ENCODE data around the gene COQ5. TPM values are rescaled to one million over a fixed set of nuclear protein-coding genes. Genes with fewer than 3 reads are reported as not detected.
"Not testable (repeated sequence)": the region's sequence is repeated elsewhere in the genome, so short reads cannot be mapped to it uniquely, and the experiment has no call there.

Gene COQ5
- polyA plus RNA-seq, 1 donor (not counting 4 experiments of a cell fraction or from before 2014, with no cell fraction given) = 38.7 TPM

DNA sequence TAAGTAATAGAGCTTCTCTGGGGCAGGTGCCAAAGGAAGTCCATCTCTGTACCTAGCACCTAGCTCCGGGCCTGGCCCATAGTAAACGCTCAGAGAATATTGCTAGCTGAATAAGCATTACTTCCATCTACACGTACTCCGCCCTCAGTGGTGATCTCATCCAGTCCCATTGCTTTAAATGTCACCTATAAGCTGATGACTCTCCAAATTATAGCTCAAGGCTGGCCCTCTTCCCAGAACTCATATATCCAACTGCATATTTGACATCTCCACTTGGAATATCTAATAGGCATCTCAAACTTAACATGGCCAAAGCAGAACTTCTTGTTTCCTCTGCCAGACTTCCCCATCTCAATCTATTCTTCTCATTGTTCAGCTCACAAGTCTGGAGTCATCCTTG, 39.9 kb downstream of the COQ5 start:
- no peak for DNase-seq (ENCODE audit: low read depth, low spot score)
- Histone ChIP-seq H3K27me3 (ENCODE audit: control insufficient read depth, extremely low read depth, insufficient read depth, low read length) (no peaks in the 10 kb centered on the region), H3K9ac (ENCODE audit: control insufficient read depth, extremely low read depth, insufficient read depth, low read length) (no peak overlapping the region), H3K79me2 (ENCODE audit: control insufficient read depth, insufficient read depth, low read length) (peaks cover 2% of the 10 kb centered on the region), H3K4me1 (ENCODE audit: control insufficient read depth, extremely low read depth, insufficient read depth, low read length) (no peaks in the 10 kb centered on the region), H3K4me3 (ENCODE audit: control insufficient read depth in 2 of 3, extremely low read depth in 1 of 3, insufficient read depth in 2 of 3, low read depth in 1 of 3, low read length in 3 of 3) (no peak overlapping the region), H2AFZ (ENCODE audit: control insufficient read depth, low read length) (no peak overlapping the region), H3K9me1 (ENCODE audit: control insufficient read depth, extremely low read depth, insufficient read depth, low read length) (peaks cover 2% of the 10 kb centered on the region), H3K9me3 (ENCODE audit: control insufficient read depth, low read depth, low read length) (no peaks in the 10 kb centered on the region), H4K20me1 (ENCODE audit: control insufficient read depth, extremely low read depth, insufficient read depth, low read length) (peaks cover 2% of the 10 kb centered on the region), H3K27ac (ENCODE audit: control insufficient read depth, insufficient read depth, low read length) (no peak overlapping the region), H3K4me2 (ENCODE audit: control insufficient read depth, extremely low read depth, insufficient read depth, low read depth, low read length) (no peak overlapping the region), H3K36me3 (ENCODE audit: control insufficient read depth in 2 of 2, extremely low read depth in 1 of 2, insufficient read depth in 2 of 2, low read length in 2 of 2) (peaks cover 0 to 10% of the 10 kb centered on the region in 2 experiments)
- TF ChIP-seq EZH2 (IDR thresholded peaks at IDR 0.05; ENCODE audit: low read length) = no peak
- TF ChIP-seq, protein P1, sequence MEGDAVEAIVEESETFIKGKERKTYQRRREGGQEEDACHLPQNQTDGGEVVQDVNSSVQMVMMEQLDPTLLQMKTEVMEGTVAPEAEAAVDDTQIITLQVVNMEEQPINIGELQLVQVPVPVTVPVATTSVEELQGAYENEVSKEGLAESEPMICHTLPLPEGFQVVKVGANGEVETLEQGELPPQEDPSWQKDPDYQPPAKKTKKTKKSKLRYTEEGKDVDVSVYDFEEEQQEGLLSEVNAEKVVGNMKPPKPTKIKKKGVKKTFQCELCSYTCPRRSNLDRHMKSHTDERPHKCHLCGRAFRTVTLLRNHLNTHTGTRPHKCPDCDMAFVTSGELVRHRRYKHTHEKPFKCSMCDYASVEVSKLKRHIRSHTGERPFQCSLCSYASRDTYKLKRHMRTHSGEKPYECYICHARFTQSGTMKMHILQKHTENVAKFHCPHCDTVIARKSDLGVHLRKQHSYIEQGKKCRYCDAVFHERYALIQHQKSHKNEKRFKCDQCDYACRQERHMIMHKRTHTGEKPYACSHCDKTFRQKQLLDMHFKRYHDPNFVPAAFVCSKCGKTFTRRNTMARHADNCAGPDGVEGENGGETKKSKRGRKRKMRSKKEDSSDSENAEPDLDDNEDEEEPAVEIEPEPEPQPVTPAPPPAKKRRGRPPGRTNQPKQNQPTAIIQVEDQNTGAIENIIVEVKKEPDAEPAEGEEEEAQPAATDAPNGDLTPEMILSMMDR (optimal IDR thresholded peaks at IDR 0.05 in 1 of 3, IDR thresholded peaks at IDR 0.05 in 1 of 3, conservative IDR thresholded peaks at IDR 0.05 in 1 of 3; ENCODE audit: extremely low read depth in 1 of 3, insufficient read depth in 2 of 3, low read length in 3 of 3) = no peak
- no peak for FAIRE-seq
- dilution Hi-C loops (cut with MboI; ENCODE audit: extremely low pct_ligation_motif_present, low sequenced_read_pairs) = no loop called here

GRCh38 chr12:120488057-120488640, 40.8 kb downstream of the COQ5 start:
- FAIRE-seq = no peak
- no peaks in the 10 kb centered on the region for H3K27me3 ChIP-seq (ENCODE audit: control insufficient read depth, extremely low read depth, insufficient read depth, low read length)
- no peak for DNase-seq (ENCODE audit: low read depth, low spot score)

DNA sequence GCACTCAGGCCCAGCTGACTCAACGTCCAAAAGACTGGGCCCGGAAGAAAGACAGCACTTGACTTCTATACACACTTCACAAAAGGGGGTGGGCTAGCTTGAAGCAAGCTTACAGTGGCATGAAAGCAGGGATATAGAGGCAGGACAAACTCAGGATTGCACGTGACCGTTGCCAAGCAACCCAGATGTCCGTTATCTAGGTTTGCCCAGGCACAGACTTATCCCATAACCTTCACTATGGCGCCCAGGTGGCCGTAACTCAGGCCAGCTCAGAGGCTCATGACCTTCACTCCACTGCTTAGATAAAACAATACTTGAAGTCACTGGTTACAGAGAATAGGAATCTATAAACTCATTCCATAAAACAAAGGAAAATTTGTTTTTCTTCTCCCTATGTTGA, 41.4 kb downstream of the COQ5 start:
- dilution Hi-C loops (cut with MboI; ENCODE audit: extremely low pct_ligation_motif_present, low sequenced_read_pairs); DNase-seq (ENCODE audit: low read depth, low spot score); H3K79me2 ChIP-seq (ENCODE audit: control insufficient read depth, insufficient read depth, low read length); H2AFZ ChIP-seq (ENCODE audit: control insufficient read depth, low read length); H3K4me1 ChIP-seq (ENCODE audit: control insufficient read depth, extremely low read depth, insufficient read depth, low read length); H3K4me2 ChIP-seq (ENCODE audit: control insufficient read depth, extremely low read depth, insufficient read depth, low read depth, low read length); FAIRE-seq; H3K27me3 ChIP-seq (ENCODE audit: control insufficient read depth, extremely low read depth, insufficient read depth, low read length); H3K9me3 ChIP-seq (ENCODE audit: control insufficient read depth, low read depth, low read length); H4K20me1 ChIP-seq (ENCODE audit: control insufficient read depth, extremely low read depth, insufficient read depth, low read length); H3K27ac ChIP-seq (ENCODE audit: control insufficient read depth, insufficient read depth, low read length); H3K9ac ChIP-seq (ENCODE audit: control insufficient read depth, extremely low read depth, insufficient read depth, low read length); H3K4me3 ChIP-seq (ENCODE audit: control insufficient read depth in 2 of 3, extremely low read depth in 1 of 3, insufficient read depth in 2 of 3, low read depth in 1 of 3, low read length in 3 of 3); H3K9me1 ChIP-seq (ENCODE audit: control insufficient read depth, extremely low read depth, insufficient read depth, low read length); H3K36me3 ChIP-seq (ENCODE audit: control insufficient read depth in 2 of 2, extremely low read depth in 1 of 2, insufficient read depth in 2 of 2, low read length in 2 of 2): not testable (repeated sequence)

More at GRCh38 chr12:120488057-120488640, 40.8 kb downstream of the COQ5 start:
- peaks cover 0 to 10% of the 10 kb centered on the region in 2 experiments for H3K36me3 ChIP-seq (ENCODE audit: control insufficient read depth in 2 of 2, extremely low read depth in 1 of 2, insufficient read depth in 2 of 2, low read length in 2 of 2)
- H3K9me1 ChIP-seq (ENCODE audit: control insufficient read depth, extremely low read depth, insufficient read depth, low read length) = peaks cover 2% of the 10 kb centered on the region
- H3K4me3 ChIP-seq (ENCODE audit: control insufficient read depth in 2 of 3, extremely low read depth in 1 of 3, insufficient read depth in 2 of 3, low read depth in 1 of 3, low read length in 3 of 3) = no peak overlapping the region
- TF ChIP-seq, protein P1 (optimal IDR thresholded peaks at IDR 0.05 in 1 of 3, IDR thresholded peaks at IDR 0.05 in 1 of 3, conservative IDR thresholded peaks at IDR 0.05 in 1 of 3; ENCODE audit: extremely low read depth in 1 of 3, insufficient read depth in 2 of 3, low read length in 3 of 3) = no peak
- TF ChIP-seq EZH2 (IDR thresholded peaks at IDR 0.05; ENCODE audit: low read length) = no peak
- H2AFZ ChIP-seq (ENCODE audit: control insufficient read depth, low read length) = no peak overlapping the region
- H3K27ac ChIP-seq (ENCODE audit: control insufficient read depth, insufficient read depth, low read length) = no peak overlapping the region
- H3K79me2 ChIP-seq (ENCODE audit: control insufficient read depth, insufficient read depth, low read length) = peaks cover 2% of the 10 kb centered on the region
- no peak overlapping the region for H3K4me2 ChIP-seq (ENCODE audit: control insufficient read depth, extremely low read depth, insufficient read depth, low read depth, low read length)
- no peaks in the 10 kb centered on the region for H3K4me1 ChIP-seq (ENCODE audit: control insufficient read depth, extremely low read depth, insufficient read depth, low read length)
- no peaks in the 10 kb centered on the region for H3K9me3 ChIP-seq (ENCODE audit: control insufficient read depth, low read depth, low read length)
- H3K9ac ChIP-seq (ENCODE audit: control insufficient read depth, extremely low read depth, insufficient read depth, low read length) = no peak overlapping the region
- H4K20me1 ChIP-seq (ENCODE audit: control insufficient read depth, extremely low read depth, insufficient read depth, low read length) = peaks cover 2% of the 10 kb centered on the region
- dilution Hi-C loops (cut with MboI; ENCODE audit: extremely low pct_ligation_motif_present, low sequenced_read_pairs) = no loop called here
